GM18508 (cell line): ENCODE data around the gene ATG16L2.
"Not testable (repeated sequence)": the region's sequence is repeated elsewhere in the genome, so short reads cannot be mapped to it uniquely, and the experiment has no call there.

Source experiments
- ATAC-seq: cut with Tn5 transposase; IDR thresholded peaks from one replicate; pipeline ENCODE4 v1.9.1; 2021; ENCODE audit warnings: moderate number of reproducible peaks; ENCODE audit not compliant: insufficient read depth, unreplicated experiment

ATG16L2 gene

DNA sequence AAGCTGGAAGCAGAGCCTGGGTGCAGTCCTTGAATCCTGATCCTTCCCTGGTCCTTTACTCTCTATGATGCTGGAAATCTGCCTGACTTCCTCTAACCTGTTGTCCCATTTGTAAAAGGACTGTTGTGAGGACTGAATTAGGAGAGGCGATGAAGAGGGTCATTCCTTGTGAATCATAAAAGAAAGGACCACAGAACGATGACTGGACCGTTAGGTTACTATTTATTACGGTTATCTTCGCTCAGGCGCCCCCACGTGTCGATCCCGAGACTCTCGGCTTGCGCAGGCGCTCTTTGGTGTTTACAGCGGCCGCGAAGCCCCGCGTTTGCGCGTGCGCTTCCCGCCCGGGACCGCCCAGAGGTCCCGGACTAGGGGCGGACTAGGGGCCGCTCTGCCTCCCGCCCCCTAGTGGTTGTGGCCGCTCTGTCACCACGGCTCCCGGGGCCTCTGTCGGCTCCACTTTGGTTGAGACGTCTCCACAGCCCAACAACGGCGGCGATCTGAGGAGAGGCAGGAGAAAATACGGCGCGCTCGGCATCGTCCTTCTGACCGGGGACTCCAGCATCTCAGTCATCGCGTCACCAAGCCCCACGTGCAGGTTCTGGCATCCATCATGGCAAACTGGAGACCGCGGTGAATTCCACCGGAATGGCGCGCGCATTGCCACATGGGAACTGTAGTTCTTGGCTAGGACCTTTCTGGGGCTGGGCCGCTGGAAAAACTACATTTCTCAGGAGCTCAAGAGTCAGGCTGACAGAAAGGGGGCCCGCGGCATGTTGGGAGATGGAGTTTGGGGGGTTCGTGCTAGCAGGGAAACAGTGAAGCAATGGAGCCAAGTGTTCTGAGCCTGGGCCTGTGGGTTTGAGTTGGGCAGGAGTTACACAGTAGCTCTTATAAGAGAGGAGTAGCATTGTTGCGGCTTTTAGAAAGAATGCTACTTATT is 20.5 kb upstream of the ATG16L2 start, which contains the start of gene STARD10:
Gene STARD10 (minus strand): TSS at position 623 of the 943 bp plus-strand sequence. CDS start 12,866 bp downstream, outside the sequence.
- ATAC-seq: peak; percentile 40

DNA sequence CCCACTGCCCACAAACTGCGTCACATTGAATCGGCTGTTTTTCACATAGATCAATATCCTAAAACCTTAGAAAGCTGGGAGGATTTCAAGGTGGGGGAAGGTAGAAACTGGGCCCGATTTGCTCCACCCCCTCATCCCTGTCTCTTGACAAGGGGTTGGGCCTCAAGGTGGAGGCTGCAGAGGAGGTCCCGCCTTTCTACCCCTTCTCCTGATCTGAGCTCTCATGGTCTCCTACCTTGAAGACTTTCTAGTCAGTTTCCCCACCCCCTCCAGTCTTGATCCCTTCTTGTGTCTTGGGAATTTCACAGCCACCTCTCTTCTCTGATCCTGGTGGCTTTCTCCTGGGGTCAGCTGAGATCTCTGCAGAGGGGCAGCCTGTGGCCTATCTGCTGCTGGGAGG is 15.8 kb upstream of the ATG16L2 start:
- ATAC-seq: no peak

GRCh38 chr11:72799441-72799840 is 14.8 kb upstream of the ATG16L2 start:
- no peak for ATAC-seq

DNA sequence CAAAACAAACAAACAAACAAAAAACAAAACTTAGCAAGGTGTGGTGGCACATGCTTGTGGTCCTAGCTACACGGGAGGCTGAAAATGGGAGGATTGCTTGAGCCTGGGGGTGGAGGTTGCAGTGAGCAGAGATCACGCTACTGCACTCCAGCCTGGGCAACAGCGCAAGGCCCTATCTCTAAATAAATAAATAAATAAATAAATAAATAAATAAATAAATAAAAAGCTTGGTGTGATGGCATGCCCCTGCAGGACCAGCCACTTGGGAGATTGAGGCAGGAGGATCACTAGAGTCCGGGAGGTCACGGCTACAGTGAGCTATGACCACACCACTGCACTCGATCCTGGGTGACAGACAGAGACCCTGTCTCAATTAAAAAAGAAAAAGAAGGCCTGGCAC is 11.4 kb upstream of the ATG16L2 start:
- no peak for ATAC-seq

GRCh38 chr11:72805216-72805615 is 9.0 kb upstream of the ATG16L2 start:
- ATAC-seq: no peak

DNA sequence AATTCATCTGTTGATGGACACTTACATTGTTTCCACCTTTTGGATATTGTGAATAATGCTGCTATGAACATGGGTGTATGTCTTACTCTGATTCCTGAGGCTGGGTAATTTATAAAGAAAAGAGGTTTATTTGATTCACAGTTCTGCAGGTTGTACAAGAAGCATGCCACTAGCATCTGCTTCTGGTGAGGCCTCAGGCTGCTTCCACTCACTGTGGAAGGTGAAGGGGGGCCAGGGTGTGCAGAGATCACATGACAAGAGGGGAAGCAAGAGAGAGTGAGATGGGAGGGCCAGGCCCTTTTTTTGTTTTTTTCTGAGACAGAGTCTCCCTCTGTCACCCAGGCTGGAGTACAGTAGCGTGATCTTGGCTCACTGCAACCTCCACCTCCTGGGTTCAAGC is 7.8 kb upstream of the ATG16L2 start:
- ATAC-seq: not testable (repeated sequence)

DNA sequence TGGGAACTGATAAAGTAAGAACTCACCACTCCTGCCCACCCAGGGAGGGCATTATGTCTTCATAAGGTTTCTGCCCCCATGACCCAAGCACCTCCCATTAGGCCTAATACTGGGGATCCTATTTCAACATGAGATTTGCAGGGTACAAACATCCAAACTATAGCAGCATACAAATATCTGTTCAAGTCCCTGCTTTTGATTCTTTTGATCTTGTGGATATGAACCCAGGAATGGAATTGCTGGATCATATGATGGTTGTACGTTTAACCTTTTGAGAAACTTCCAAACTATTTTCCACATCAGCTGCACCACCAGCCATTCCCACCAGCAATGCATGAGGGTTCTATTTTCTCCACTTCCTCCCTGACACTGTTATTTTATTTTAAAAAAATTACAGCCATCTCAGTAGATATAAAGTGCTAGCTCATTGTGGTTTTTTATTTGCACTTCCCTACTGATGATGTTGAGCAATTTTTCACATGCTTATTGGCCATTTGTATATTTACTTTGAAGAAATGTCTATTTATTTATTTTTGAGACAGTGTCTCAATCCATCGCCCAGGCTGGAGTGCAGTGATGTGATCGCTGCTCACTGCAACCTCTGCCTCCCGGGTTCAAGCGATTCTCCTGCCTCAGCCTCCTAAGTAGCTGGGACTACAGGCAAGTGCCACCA is 7.1 kb upstream of the ATG16L2 start:
- ATAC-seq: no peak

DNA sequence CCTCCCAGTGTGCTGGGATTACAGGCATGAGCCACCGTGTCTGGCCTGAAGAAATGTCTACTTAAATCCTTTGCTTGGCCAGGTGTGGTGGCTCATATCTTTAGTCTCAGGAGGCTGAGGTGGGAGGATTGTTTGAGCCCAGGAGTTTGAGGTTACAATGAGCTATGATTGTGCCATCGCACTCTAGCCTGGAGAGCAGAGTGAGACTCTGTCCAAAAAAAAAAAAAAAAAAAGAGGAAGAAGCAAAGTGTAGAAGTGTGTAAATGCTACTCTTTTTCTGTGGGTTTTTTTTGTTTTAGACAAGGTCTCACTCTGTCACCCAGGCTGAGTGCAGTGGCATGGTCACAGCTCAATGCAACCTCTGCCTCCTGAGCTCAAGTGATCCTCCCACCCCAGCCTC is 6.4 kb upstream of the ATG16L2 start:
- no peak for ATAC-seq

- no peak for ATAC-seq
These were observed 5.8 kb upstream of the ATG16L2 start for GRCh38 chr11:72808331-72808798.

DNA sequence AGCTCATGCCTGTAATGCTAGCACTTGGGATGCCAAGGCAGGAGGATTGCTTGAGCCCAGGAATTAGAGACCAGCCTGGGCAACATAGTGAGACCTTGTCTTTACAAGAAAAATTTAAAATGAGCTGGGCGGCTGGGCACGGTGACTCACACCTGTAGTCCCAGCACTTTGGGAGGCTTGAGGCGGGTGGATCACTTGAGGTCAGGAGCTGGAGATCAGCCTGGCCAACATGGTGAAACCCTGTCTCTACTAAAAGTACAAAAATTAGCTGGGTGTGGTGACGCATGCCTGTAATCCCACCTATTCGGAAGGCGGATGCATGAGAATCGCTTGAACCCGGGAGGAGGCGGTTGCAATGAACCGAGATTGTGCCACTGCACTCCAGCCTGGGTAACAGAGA is 2.5 kb upstream of the ATG16L2 start:
- ATAC-seq: not testable (repeated sequence)

DNA sequence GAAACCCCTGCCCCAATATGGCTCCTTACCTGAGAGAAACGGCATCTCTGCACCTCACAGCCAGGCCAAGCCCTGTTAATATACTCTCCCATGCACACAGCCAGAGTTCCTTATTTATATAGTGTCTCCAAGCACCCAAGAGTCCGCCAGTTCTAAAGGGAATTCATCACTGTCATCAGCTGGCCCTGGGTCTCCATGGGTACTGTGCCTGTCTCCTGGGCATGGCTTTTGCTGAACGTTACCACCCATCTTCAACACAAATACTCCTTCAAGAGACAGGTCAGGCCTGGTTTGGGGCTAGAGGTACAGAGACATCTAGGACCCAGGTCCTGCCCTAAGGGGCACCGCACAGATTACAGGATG is 1.6 kb upstream of the ATG16L2 start:
- no peak for ATAC-seq

DNA sequence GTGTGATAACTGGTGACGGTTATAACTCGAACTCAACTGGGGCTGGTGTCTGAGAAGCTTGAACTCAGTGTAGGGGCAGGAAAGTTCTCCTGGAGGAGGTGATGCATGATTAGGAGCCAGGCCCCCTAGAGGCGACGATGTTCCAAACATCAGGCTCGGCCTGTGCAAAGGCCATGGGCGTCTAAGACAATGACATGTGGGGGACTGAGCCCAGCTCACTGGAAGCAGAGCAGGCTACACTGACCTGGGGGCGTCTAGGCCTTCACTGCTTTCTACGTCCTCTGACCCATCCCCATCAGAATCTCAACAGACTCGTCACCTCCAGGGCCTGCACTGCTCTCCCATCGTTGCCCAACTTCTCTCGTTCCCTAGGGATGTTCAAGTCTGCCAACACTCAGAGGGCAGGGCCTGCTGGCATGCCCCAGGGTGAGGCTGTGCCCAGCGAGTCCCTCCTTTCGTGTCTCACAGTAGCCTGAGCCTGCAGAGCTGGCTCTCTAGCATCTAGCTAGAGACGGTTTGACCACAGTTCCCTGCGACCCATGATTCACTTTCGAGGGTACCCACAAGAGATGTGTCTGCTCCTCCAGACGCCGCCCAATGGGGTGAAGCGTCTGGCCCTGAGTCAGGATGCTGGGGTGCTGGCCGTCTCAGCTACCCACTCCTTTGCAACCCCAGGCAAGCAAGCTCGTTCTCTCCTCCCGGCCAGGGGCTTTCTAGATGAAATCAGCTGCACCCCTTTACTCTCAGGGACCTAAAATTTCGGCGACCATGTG is 1.1 kb upstream of the ATG16L2 start:
- no peak for ATAC-seq

- no peak for ATAC-seq
These were observed 398 bp upstream of the ATG16L2 start for GRCh38 chr11:72813740-72814285.

GRCh38 chr11:72815110-72815618 is 953 bp downstream of the ATG16L2 start:
- no peak for ATAC-seq

GRCh38 chr11:72816404-72816990 is 2.3 kb downstream of the ATG16L2 start:
- no peak for ATAC-seq

- no peak for ATAC-seq
These were observed 3.8 kb downstream of the ATG16L2 start for GRCh38 chr11:72817966-72818365.

DNA sequence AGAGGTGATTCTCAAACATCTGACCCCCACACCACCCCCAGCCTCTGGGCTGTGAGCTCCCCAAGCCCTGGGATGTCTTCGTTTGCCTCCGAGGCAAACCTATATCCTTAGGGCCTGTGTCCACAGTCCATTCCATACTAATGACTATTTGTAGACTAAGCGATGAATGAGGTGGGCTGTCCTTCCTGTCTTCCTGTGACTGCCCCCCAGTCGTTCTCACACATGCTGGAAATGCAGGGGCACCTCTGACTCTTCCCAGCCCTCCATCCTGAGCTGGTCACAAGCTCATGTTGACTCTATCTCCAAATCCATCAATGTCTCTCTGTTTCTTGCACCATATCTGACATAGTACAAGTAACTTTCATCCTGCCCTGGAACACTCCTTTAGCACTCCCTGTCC is 4.8 kb downstream of the ATG16L2 start:
- no peak for ATAC-seq

GRCh38 chr11:72820439-72821139 is 6.4 kb downstream of the ATG16L2 start:
- no peak for ATAC-seq

GRCh38 chr11:72821221-72821919 is 7.2 kb downstream of the ATG16L2 start:
- ATAC-seq: no peak
